ENCODE data around the gene PIK3R2. TPM values are rescaled to one million over a fixed set of nuclear protein-coding genes. Genes with fewer than 3 reads are reported as not detected.

PIK3R2 gene
- total RNA-seq, 1 experiment from 2014 or later, result 33.8 TPM

- BruUV-seq (replicated peaks), result no TSS peak
- Mint-ChIP-seq H3K4me3 (ENCODE audit: unreplicated experiment) (no peak overlapping the region), H3K27me3 (ENCODE audit: insufficient read depth, unreplicated experiment) (no peaks in the 10 kb centered on the region), H3K27ac (ENCODE audit: low read depth, unreplicated experiment) (no peak overlapping the region), H3K4me1 (ENCODE audit: insufficient read depth, unreplicated experiment) (peaks cover 5% of the 10 kb centered on the region), H3K9me3 (ENCODE audit: unreplicated experiment) (no peaks in the 10 kb centered on the region), H3K36me3 (ENCODE audit: insufficient read depth, unreplicated experiment) (peaks cover 77% of the 10 kb centered on the region)
- TF ChIP-seq CTCF (IDR thresholded peaks at IDR 0.05; ENCODE audit: unreplicated experiment), result no peak
- ChIA-PET CTCF (interaction anchor here (0.6 to 1.9 kb wide), 10 partner anchors 8 to 169 kb away, joined by 3 to 6 read pairs (median 3); no protein-coding TSS in a partner anchor), POLR2A (interaction anchor here (1.3 to 1.9 kb wide), 2 partner anchors 35 to 83 kb away, joined by 3 to 4 read pairs; partner anchors contain the start of gene RAB3A)
- no peak for DNase-seq (ENCODE audit: unreplicated experiment)
- intact Hi-C loops (cut with micrococcal nuclease), result loop anchor here (1.0 kb wide), 1 partner anchor 56 kb away; no protein-coding TSS in a partner anchor
These were observed 15.9 kb downstream of the PIK3R2 start for GRCh38 chr19:18168673-18169381.

GRCh38 chr19:18170714-18171255 is 17.8 kb downstream of the PIK3R2 start:
- TF ChIP-seq CTCF (IDR thresholded peaks at IDR 0.05; ENCODE audit: unreplicated experiment), result no peak
- intact Hi-C loops (cut with micrococcal nuclease), result no loop called here
- peaks cover 58% of the 10 kb centered on the region for H3K36me3 Mint-ChIP-seq (ENCODE audit: insufficient read depth, unreplicated experiment)
- H3K9me3 Mint-ChIP-seq (ENCODE audit: unreplicated experiment), result no peaks in the 10 kb centered on the region
- peak overlapping the region; percentile 64 for H3K27ac Mint-ChIP-seq (ENCODE audit: low read depth, unreplicated experiment)
- H3K4me1 Mint-ChIP-seq (ENCODE audit: insufficient read depth, unreplicated experiment), result peaks cover 5% of the 10 kb centered on the region
- no peak for DNase-seq (ENCODE audit: unreplicated experiment)
- ChIA-PET CTCF (interaction anchor here (0.5 to 1.6 kb wide), 9 partner anchors 10 to 847 kb away, joined by 3 to 13 read pairs (median 3); no protein-coding TSS in a partner anchor), POLR2A (interaction anchor here (0.6 to 2.4 kb wide), 5 partner anchors 11 to 310 kb away, joined by 3 to 11 read pairs (median 3); partner anchors contain the start of gene MPV17L2)
- BruUV-seq (replicated peaks), result no TSS peak
- H3K27me3 Mint-ChIP-seq (ENCODE audit: insufficient read depth, unreplicated experiment), result no peaks in the 10 kb centered on the region
- no peak overlapping the region for H3K4me3 Mint-ChIP-seq (ENCODE audit: unreplicated experiment)

GRCh38 chr19:18171605-18172327 is 18.8 kb downstream of the PIK3R2 start:
- peaks cover 5% of the 10 kb centered on the region for H3K4me1 Mint-ChIP-seq (ENCODE audit: insufficient read depth, unreplicated experiment)
- peak overlapping the region; percentile 64 for H3K27ac Mint-ChIP-seq (ENCODE audit: low read depth, unreplicated experiment)
- POLR2A ChIA-PET, result interaction anchor here (0.5 to 2.4 kb wide), 8 partner anchors 12 to 103 kb away, joined by 3 to 11 read pairs (median 4); partner anchors contain the start of genes MPV17L2 and RAB3A
- no TSS peak for BruUV-seq (replicated peaks)
- no peaks in the 10 kb centered on the region for H3K9me3 Mint-ChIP-seq (ENCODE audit: unreplicated experiment)
- DNase-seq (ENCODE audit: unreplicated experiment), result no peak
- no peak for TF ChIP-seq CTCF (IDR thresholded peaks at IDR 0.05; ENCODE audit: unreplicated experiment)
- H3K27me3 Mint-ChIP-seq (ENCODE audit: insufficient read depth, unreplicated experiment), result no peaks in the 10 kb centered on the region
- intact Hi-C loops (cut with micrococcal nuclease), result no loop called here
- CTCF ChIA-PET, result interaction anchor here (1.0 to 1.8 kb wide), 4 partner anchors 10 to 80 kb away, joined by 3 to 6 read pairs (median 4); no protein-coding TSS in a partner anchor
- no peak overlapping the region for H3K4me3 Mint-ChIP-seq (ENCODE audit: unreplicated experiment)
- peaks cover 48% of the 10 kb centered on the region for H3K36me3 Mint-ChIP-seq (ENCODE audit: insufficient read depth, unreplicated experiment)

All from MCF 10A (cell line).